GM19023 (cell line): ENCODE data around the gene MAP2K4.
"Not testable (repeated sequence)": the region's sequence is repeated elsewhere in the genome, so short reads cannot be mapped to it uniquely, and the experiment has no call there.

Experiments
- ATAC-seq: cut with Tn5 transposase; IDR thresholded peaks from one replicate; pipeline ENCODE4 v1.9.1; 2021; ENCODE audit warnings: mild to moderate bottlenecking, moderate library complexity; ENCODE audit not compliant: unreplicated experiment

The MAP2K4 gene

DNA sequence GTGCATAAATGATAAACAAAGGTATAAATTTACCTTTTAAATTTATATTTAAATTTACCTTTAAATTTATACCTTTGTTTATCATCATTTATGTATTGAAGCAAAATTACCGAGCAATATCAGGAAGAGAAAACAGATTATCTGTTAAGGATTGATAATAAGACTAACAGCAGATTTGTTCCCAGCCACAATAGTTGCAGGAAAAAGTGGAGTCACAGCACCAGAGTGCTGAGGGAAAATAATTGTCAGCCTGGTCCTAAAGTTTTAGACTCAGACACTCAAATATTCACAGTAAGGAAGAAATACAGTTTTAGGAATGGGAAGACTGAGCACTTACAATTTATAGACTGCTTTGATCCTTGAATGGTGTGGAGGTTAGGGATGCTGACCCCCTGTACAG, 117.2 kb downstream of the MAP2K4 start:
- no peak for ATAC-seq

GRCh38 chr17:12140685-12141084, 120.0 kb downstream of the MAP2K4 start:
- ATAC-seq = no peak

DNA sequence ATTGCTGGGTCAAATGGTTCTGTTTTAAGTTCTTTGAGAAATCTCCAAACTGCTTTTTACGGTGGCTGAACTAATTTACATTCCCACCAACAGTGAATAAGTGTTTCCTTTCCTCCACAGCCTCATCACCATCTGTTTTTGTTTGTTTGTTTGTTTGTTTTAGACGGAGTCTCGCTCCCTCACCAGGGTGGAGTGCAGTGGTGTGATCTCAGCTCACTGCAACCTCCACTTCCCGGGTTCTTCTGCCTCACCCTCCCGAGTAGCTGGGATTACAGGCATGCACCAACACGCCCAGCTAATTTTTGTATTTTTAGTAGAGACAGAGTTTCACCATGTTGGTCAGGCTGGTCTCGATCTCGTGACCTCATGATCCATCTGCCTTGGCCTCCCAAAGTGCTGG, 141.5 kb downstream of the MAP2K4 start:
- ATAC-seq = not testable (repeated sequence)

- no peak for ATAC-seq
These were observed 143.4 kb downstream of the MAP2K4 start for GRCh38 chr17:12164085-12164484.

- ATAC-seq = no peak
These were observed 158.1 kb downstream of the MAP2K4 start for GRCh38 chr17:12178644-12179330.

- no peak for ATAC-seq
These were observed 160.1 kb downstream of the MAP2K4 start for GRCh38 chr17:12180644-12181261.

DNA sequence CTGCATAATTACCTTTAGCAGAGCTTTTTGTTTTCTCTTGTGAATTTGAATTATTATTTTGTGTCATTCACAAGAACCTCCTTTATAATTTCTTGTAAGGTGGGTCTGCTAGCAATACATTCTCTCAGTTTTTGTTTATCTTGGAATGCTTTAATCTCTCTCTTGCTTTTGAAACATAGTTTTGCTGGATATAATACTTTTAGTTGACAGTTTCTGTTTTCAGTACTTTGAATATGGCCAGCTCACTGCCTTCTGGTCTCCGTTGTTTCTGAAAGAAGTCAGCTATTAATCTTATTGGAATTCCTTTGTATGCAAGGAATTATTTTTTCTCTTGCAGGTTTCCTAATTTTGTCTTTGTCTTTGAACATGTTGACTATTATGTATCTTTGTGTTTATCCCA, 167.0 kb downstream of the MAP2K4 start:
- no peak for ATAC-seq

GRCh38 chr17:12193144-12193735, 172.6 kb downstream of the MAP2K4 start:
- ATAC-seq = no peak
